Bone marrow (tissue), 2 donors: Measurements from ENCODE around the gene SNRK.

ENCODE experiments used
- DNase-seq, 2 donors: peaks; one replicate each; lab custom pipeline; 2025; lab: John Stamatoyannopoulos, UW

SNRK gene

GRCh38 chr3:43286115-43286840 lies at the start of gene SNRK:
Gene SNRK (plus strand): TSS chr3:43286540. CDS start chr3:43303204, 16,664 bp downstream.
- peak; percentile 51 to 92 for DNase-seq

- DNase-seq: no peak
Measured at GRCh38 chr3:43238801-43239200, 47.5 kb upstream of the SNRK start.

GRCh38 chr3:43239755-43240154 lies 46.6 kb upstream of the SNRK start:
- no peak for DNase-seq

GRCh38 chr3:43243590-43244587 lies 42.5 kb upstream of the SNRK start:
- peak in 1 of 2 donors; percentile 22 for DNase-seq

- no peak for DNase-seq
Measured at GRCh38 chr3:43244694-43245093, 41.6 kb upstream of the SNRK start.

- peak in 1 of 2 donors; percentile 71 for DNase-seq
Measured at GRCh38 chr3:43246976-43247375, 39.4 kb upstream of the SNRK start.

- DNase-seq: no peak
Measured at GRCh38 chr3:43247561-43248184, 38.7 kb upstream of the SNRK start.

- no peak for DNase-seq
Measured at GRCh38 chr3:43248185-43248583, 38.2 kb upstream of the SNRK start.

GRCh38 chr3:43248973-43249372 lies 37.4 kb upstream of the SNRK start:
- DNase-seq: no peak

GRCh38 chr3:43249405-43249804 lies 36.9 kb upstream of the SNRK start:
- no peak for DNase-seq

GRCh38 chr3:43253294-43253693 lies 33.0 kb upstream of the SNRK start:
- DNase-seq: no peak

GRCh38 chr3:43254125-43254524 lies 32.2 kb upstream of the SNRK start:
- no peak for DNase-seq

- DNase-seq: no peak
Measured at GRCh38 chr3:43255662-43256061, 30.7 kb upstream of the SNRK start.

GRCh38 chr3:43256714-43257461 lies 29.5 kb upstream of the SNRK start:
- peak in 1 of 2 donors; percentile 36 for DNase-seq

GRCh38 chr3:43257850-43258249 lies 28.5 kb upstream of the SNRK start:
- DNase-seq: no peak

GRCh38 chr3:43259626-43260025 lies 26.7 kb upstream of the SNRK start:
- no peak for DNase-seq

- DNase-seq: no peak
Measured at GRCh38 chr3:43260412-43260811, 25.9 kb upstream of the SNRK start.

GRCh38 chr3:43262194-43262593 lies 24.1 kb upstream of the SNRK start:
- DNase-seq: no peak

GRCh38 chr3:43266451-43266850 lies 19.9 kb upstream of the SNRK start:
- no peak for DNase-seq

- DNase-seq: no peak
Measured at GRCh38 chr3:43266995-43267394, 19.3 kb upstream of the SNRK start.

GRCh38 chr3:43268636-43269035 lies 17.7 kb upstream of the SNRK start:
- no peak for DNase-seq

- DNase-seq: no peak
Measured at GRCh38 chr3:43270078-43270477, 16.3 kb upstream of the SNRK start.
